ENCODE results near the gene CNN2.

CNN2 gene

DNA sequence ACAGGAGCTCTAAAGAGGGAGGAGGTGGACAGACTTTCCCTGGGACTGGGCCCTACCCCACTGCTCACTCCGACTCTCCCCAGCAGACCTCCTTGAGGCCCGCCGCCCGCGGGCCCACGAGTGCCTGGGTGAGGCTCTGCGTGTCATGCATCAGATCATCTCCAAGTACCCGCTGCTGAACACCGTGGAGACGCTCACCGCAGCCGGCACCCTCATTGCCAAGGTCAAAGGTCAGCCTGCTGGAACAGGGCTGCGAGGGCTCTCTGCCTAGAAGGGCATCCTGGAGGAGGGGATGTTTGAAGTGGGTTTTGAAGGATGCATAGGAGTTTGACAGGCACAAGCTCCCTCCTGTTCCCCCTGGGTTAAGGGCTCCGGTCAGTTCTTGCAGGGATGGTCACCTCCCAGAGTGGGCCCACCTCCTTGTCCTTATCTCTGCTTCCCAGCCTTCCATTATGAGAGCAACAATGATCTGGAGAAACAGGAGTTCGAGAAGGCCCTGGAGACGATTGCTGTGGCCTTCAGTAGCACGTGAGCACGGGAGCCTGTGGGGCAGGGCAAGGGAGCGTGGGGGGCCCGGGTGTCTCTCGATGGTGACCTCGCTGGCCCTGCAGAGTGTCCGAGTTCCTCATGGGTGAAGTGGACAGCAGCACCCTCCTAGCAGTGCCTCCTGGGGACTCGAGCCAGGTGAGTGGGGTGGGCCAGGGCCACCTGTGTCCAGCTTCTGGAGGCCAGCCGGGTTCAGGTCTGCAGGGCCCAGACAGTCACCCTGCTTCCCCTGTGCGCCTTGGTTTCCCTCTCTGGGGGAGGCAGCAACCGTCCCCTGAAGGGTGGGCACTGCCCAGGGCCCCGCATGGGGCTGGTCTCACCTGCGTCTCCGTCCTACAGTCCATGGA lies 46.9 kb downstream of the CNN2 start:
- H3K4me3 ChIP-seq (ENCODE audit: severe bottlenecking): no peak overlapping the region
- no peaks in the 10 kb centered on the region for H3K9me3 ChIP-seq (ENCODE audit: severe bottlenecking)
- no peak for TF ChIP-seq CTCF (IDR thresholded peaks at IDR 0.05; ENCODE audit: poor library complexity, severe bottlenecking)
- no peaks in the 10 kb centered on the region for H3K36me3 ChIP-seq (ENCODE audit: low read depth)
- H3K4me1 ChIP-seq (ENCODE audit: insufficient read depth, poor library complexity, severe bottlenecking): no peaks in the 10 kb centered on the region
- DNase-seq (ENCODE audit: low spot score): peak; percentile 42
- ATAC-seq (ENCODE audit: low read depth): no peak
- H3K27ac ChIP-seq (ENCODE audit: poor library complexity, severe bottlenecking): no peak overlapping the region
- peaks cover 6% of the 10 kb centered on the region for H3K27me3 ChIP-seq (ENCODE audit: insufficient read depth, poor library complexity, severe bottlenecking)

GRCh38 chr19:1073956-1074517 lies 47.6 kb downstream of the CNN2 start:
- Histone ChIP-seq H3K4me3 (ENCODE audit: severe bottlenecking) (no peak overlapping the region), H3K9me3 (ENCODE audit: severe bottlenecking) (no peaks in the 10 kb centered on the region), H3K27ac (ENCODE audit: poor library complexity, severe bottlenecking) (peak overlapping the region; percentile 31), H3K4me1 (ENCODE audit: insufficient read depth, poor library complexity, severe bottlenecking) (no peaks in the 10 kb centered on the region), H3K27me3 (ENCODE audit: insufficient read depth, poor library complexity, severe bottlenecking) (peaks cover 6% of the 10 kb centered on the region), H3K36me3 (ENCODE audit: low read depth) (no peaks in the 10 kb centered on the region)
- no peak for TF ChIP-seq CTCF (IDR thresholded peaks at IDR 0.05; ENCODE audit: poor library complexity, severe bottlenecking)
- ATAC-seq (ENCODE audit: low read depth) (0 out of 3 replicates have a peak, but pooled peaks have one; percentile 11), DNase-seq (ENCODE audit: low spot score) (peak; percentile 58)

DNA sequence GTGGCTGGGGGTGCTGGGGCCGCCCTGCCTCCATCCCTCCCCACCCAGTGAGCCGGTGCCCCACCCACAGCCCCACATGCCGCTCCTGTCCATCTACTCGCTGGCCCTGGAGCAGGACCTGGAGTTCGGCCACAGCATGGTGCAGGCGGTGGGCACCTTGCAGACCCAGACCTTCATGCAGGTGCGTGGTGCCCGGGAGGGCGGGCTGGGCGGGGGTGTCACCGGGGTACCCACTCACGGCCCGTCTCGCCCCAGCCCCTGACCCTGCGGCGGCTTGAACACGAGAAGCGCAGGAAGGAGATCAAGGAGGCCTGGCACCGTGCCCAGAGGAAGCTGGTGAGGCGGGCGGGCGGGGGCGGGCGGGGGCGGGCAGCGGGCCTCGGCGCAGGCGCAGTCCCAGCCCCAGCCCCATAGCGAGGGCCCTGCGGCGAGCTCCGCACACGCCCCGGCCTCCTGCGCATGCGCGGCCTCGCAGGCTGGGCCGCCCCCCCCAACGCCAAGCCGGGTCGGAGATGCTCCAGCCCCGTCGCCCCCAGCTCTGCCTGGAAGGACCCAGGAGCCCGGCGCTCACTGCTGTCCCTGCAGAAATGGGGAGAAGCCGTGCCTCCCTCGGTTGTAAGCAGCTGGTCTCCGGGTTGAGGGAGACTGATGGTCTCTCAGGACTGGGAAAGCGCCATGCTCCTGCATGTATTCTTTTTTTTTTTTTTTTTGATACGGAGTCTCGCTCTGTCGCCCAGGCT lies 48.3 kb downstream of the CNN2 start:
- peaks cover 6% of the 10 kb centered on the region for H3K27me3 ChIP-seq (ENCODE audit: insufficient read depth, poor library complexity, severe bottlenecking)
- peak; percentile 88 for DNase-seq (ENCODE audit: low spot score)
- H3K9me3 ChIP-seq (ENCODE audit: severe bottlenecking): no peaks in the 10 kb centered on the region
- peak overlapping the region; percentile 31 for H3K27ac ChIP-seq (ENCODE audit: poor library complexity, severe bottlenecking)
- no peaks in the 10 kb centered on the region for H3K4me1 ChIP-seq (ENCODE audit: insufficient read depth, poor library complexity, severe bottlenecking)
- ATAC-seq (ENCODE audit: low read depth): peak; percentile 45
- peak overlapping the region; percentile 24 for H3K4me3 ChIP-seq (ENCODE audit: severe bottlenecking)
- H3K36me3 ChIP-seq (ENCODE audit: low read depth): no peaks in the 10 kb centered on the region
- TF ChIP-seq CTCF (IDR thresholded peaks at IDR 0.05; ENCODE audit: poor library complexity, severe bottlenecking): no peak

DNA sequence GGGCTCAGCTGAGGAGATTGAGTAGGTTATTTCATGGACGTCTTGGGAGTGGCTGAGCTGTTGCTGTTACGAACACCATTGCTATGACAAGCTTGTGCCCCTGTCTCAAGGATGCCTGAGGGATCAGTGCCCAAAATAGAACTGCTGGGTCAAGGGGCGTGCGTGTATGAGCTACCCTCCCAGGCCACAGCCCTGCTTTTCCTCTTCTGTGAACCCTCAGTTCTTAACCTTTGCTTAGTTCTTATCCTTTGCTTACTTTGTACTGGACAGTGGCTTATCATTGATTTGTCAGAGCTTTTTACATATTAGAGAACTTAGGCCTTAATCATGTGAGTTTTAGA lies 49.6 kb downstream of the CNN2 start:
- no peak for ATAC-seq (ENCODE audit: low read depth)
- Histone ChIP-seq H3K4me1 (ENCODE audit: insufficient read depth, poor library complexity, severe bottlenecking) (no peaks in the 10 kb centered on the region), H3K36me3 (ENCODE audit: low read depth) (no peaks in the 10 kb centered on the region), H3K27me3 (ENCODE audit: insufficient read depth, poor library complexity, severe bottlenecking) (peaks cover under 1% of the 10 kb centered on the region), H3K4me3 (ENCODE audit: severe bottlenecking) (no peak overlapping the region), H3K9me3 (ENCODE audit: severe bottlenecking) (no peaks in the 10 kb centered on the region), H3K27ac (ENCODE audit: poor library complexity, severe bottlenecking) (no peak overlapping the region)
- DNase-seq (ENCODE audit: low spot score): no peak
- no peak for TF ChIP-seq CTCF (IDR thresholded peaks at IDR 0.05; ENCODE audit: poor library complexity, severe bottlenecking)

All from RWPE2 (cell line).